HEK293T (cell line): ENCODE measurements around the gene ZNF208.

Experiments
- CTCF ChIA-PET: fragments of 350-600 bp; formaldehyde crosslinking; extraction: SDS; loops from one replicate; lab custom pipeline; 2021; ENCODE audit warnings: antibody characterized with exemption, inconsistent platforms; lab: Yijun Ruan, JAX
- POLR2A ChIA-PET: fragments of 350-600 bp; formaldehyde crosslinking; extraction: SDS; loops from one replicate; lab custom pipeline; 2020; ENCODE audit warnings: antibody characterized with exemption, inconsistent platforms; lab: Yijun Ruan, JAX
- DNase-seq: peaks from one replicate; pipeline ENCODE4 v3.0.0; 2012; ENCODE audit warnings: mixed read lengths; ENCODE audit errors: extremely low spot score
- ARNT ChIP-seq: fragments of 450-650 bp; IDR thresholded peaks from 2 replicates; pipeline ENCODE4 v1.6.1; 2017; ENCODE audit warnings: mild to moderate bottlenecking
- BHLHE40 ChIP-seq: fragments of 450-650 bp; IDR thresholded peaks from 2 replicates; pipeline ENCODE4 v1.6.1; 2016; ENCODE audit warnings: mild to moderate bottlenecking, moderate library complexity, borderline replicate concordance
- CTBP1 ChIP-seq: fragments of 450-650 bp; IDR thresholded peaks from 2 replicates; pipeline ENCODE4 v1.6.1; 2016; ENCODE audit warnings: borderline replicate concordance
- ELF4 ChIP-seq: fragments of 450-650 bp; IDR thresholded peaks from 2 replicates; pipeline ENCODE4 v1.6.1; 2017; ENCODE audit warnings: antibody characterized with exemption
- FOXA1 ChIP-seq: fragments of 450-650 bp; IDR thresholded peaks from 2 replicates; pipeline ENCODE4 v1.6.1; 2016; ENCODE audit warnings: mild to moderate bottlenecking
- FOXK2 ChIP-seq: fragments of 450-650 bp; IDR thresholded peaks from 2 replicates; pipeline ENCODE4 v1.6.1; 2016; ENCODE audit warnings: mild to moderate bottlenecking
- FOXM1 ChIP-seq: fragments of 450-650 bp; IDR thresholded peaks from 2 replicates; pipeline ENCODE4 v1.6.1; 2017; ENCODE audit warnings: mild to moderate bottlenecking, borderline replicate concordance
- HDGF ChIP-seq: fragments of 450-650 bp; IDR thresholded peaks from 2 replicates; pipeline ENCODE4 v1.6.1; 2017; ENCODE audit warnings: antibody characterized with exemption, borderline replicate concordance
- L3MBTL2 ChIP-seq: fragments of 450-650 bp; conservative IDR thresholded peaks from 2 replicates; pipeline ENCODE4 v1.6.1; 2016; ENCODE audit warnings: mild to moderate bottlenecking
- LEF1 ChIP-seq: fragments of 450-650 bp; IDR thresholded peaks from 2 replicates; pipeline ENCODE4 v1.6.1; 2017; ENCODE audit warnings: mild to moderate bottlenecking, borderline replicate concordance
- NFRKB ChIP-seq: fragments of 450-650 bp; IDR thresholded peaks from 2 replicates; pipeline ENCODE4 v1.6.1; 2016; ENCODE audit warnings: mild to moderate bottlenecking, moderate library complexity
- SP1 ChIP-seq: fragments of 450-650 bp; IDR thresholded peaks from 2 replicates; pipeline ENCODE4 v1.6.1; 2017
- SUZ12 ChIP-seq: fragments of 450-650 bp; IDR thresholded peaks from 2 replicates; pipeline ENCODE4 v1.6.1; 2016; ENCODE audit warnings: mild to moderate bottlenecking
- TARDBP ChIP-seq: fragments of 450-650 bp; IDR thresholded peaks from 2 replicates; pipeline ENCODE4 v1.6.1; 2016
- ZNF384 ChIP-seq: fragments of 450-650 bp; IDR thresholded peaks from 2 replicates; pipeline ENCODE4 v1.6.1; 2016
- TF ChIP-seq, protein P1 (sequence below): fragments of 450-650 bp; IDR thresholded peaks from 2 replicates; pipeline ENCODE4 v1.6.1; 2016

Gene ZNF208

DNA sequence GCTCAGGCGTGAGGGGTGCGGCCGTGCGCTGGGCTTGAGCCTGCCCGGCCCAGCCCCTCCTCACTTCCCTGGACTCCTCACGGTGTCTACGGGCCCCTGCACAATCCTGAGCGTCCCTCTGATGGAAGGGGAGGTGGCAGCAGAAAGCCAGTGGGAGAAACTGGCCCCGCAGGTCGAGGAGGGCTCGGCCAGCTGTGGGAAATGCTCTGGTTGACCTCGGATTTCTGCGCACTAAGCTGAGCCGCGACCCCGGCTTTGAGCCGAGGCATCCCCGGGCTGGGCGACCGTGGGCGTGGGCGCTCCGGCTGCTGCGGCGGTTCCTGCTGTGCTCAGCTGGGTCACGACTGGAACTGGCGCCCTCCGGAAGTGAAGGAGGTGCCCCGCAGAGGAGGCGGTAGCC, 70.1 kb downstream of the ZNF208 start:
- CTCF ChIA-PET: no interaction called here

DNA sequence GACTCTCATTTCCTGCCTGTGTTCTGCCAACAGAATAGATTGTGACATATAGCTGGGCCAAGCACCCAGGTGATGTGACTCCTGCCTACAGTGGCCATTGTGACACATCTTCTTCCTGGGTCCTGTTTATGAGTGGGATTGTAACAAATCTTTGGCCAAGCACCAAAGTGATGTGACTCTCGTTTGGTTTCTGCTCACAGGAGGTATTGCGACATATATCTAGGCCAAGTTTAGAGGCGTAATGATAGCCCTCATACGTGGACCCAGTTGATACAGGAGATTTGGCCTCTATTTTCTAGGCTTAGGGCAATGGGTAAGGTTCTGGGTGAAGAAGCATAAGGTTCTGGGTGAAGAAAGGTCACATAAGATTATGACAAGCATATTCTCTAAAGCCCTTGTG, 76.2 kb downstream of the ZNF208 start:
- POLR2A ChIA-PET: no interaction called here
- no peak for TF ChIP-seq LEF1
- TF ChIP-seq HDGF: no peak
- TF ChIP-seq, protein P1, sequence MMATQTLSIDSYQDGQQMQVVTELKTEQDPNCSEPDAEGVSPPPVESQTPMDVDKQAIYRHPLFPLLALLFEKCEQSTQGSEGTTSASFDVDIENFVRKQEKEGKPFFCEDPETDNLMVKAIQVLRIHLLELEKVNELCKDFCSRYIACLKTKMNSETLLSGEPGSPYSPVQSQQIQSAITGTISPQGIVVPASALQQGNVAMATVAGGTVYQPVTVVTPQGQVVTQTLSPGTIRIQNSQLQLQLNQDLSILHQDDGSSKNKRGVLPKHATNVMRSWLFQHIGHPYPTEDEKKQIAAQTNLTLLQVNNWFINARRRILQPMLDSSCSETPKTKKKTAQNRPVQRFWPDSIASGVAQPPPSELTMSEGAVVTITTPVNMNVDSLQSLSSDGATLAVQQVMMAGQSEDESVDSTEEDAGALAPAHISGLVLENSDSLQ: no peak
- no peak for TF ChIP-seq ZNF384
- TF ChIP-seq FOXK2: no peak
- TF ChIP-seq SUZ12: no peak
- TF ChIP-seq TARDBP: no peak
- no peak for TF ChIP-seq BHLHE40
- TF ChIP-seq SP1: no peak
- no peak for TF ChIP-seq NFRKB
- TF ChIP-seq CTBP1: no peak
- TF ChIP-seq ARNT: no peak
- no peak for TF ChIP-seq FOXM1
- TF ChIP-seq ELF4: no peak
- no peak for TF ChIP-seq FOXA1
- TF ChIP-seq L3MBTL2: no peak
- no peak for DNase-seq
- CTCF ChIA-PET: no interaction called here

More for the DNA sequence above, 70.1 kb downstream of the ZNF208 start:
- POLR2A ChIA-PET: no interaction called here
- no peak for DNase-seq
- no peak for TF ChIP-seq HDGF
- no peak for TF ChIP-seq SUZ12
- TF ChIP-seq FOXM1: no peak
- no peak for TF ChIP-seq CTBP1
- TF ChIP-seq, protein P1: no peak

DNA sequence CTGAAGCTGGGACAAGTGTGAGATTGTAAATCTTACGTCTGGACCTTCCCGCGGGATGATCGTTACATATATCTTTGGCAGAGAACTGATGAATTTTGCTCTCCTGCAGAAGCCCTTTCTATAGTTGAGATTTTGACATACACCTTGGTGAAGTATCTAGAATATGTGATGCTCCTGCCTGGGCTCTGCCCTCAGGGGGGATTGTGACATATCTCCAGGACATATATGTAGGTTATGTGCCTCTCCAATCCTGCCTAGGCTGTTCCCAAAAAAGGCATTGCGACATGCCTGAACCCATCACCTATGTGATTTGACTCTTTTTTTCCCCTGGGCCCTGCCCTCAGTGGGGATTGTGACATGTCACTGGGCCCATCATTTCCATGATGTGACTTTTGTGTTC, 76.6 kb downstream of the ZNF208 start:
- ChIA-PET CTCF (no interaction called here), POLR2A (no interaction called here)
- DNase-seq: no peak
- no peak for TF ChIP-seq HDGF
- TF ChIP-seq LEF1: no peak
- no peak for TF ChIP-seq FOXA1
- TF ChIP-seq, protein P1: no peak
- no peak for TF ChIP-seq FOXK2
- TF ChIP-seq SUZ12: no peak
- TF ChIP-seq NFRKB: no peak
- TF ChIP-seq TARDBP: no peak
- no peak for TF ChIP-seq FOXM1

DNA sequence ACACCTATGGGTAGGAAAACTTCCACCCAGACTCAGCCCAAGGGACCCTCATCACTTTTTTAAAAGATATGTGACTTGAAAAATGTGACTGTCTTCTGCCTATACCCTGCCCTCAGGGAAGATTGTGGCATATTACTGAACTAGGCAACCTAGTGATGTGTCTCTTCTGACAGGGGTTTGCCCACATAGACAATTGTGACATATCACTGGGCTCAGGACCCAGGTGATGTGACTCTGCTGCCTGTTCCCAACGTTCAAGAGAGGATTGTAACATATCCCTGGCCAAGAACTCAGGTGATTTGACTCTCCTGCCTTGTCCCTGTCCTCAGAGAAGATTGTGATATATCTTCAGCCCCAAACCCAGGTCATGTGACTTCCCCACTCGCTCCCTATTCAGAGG, 88.5 kb downstream of the ZNF208 start:
- TF ChIP-seq TARDBP (no peak), HDGF (no peak), LEF1 (no peak), FOXK2 (no peak), ZNF384 (no peak), NFRKB (no peak), FOXA1 (no peak), L3MBTL2 (no peak), SUZ12 (no peak), BHLHE40 (no peak)
- POLR2A ChIA-PET: no interaction called here
- DNase-seq: no peak
- CTCF ChIA-PET: no interaction called here

DNA sequence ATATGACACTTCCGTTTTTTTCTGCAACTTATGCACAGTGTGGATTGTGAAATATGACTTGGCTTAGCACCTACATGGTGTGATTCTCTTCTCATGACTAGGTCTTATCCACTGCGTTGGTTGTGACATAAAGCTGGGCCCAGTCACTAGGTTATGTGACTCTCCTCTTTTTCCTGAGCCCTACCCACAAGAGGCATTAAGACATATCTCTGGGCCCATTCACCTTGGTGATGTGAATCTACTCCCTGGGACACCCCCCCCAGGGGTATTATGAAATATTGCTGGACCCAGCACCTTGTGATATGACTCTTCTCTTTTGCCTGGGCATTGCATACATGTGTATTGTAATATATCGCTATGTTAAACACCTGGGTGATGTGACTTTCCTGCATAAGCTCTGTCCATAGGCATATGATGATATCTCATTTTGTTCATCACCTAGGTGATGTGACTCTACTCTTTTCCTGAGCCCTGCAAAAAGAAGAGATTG, 89.0 kb downstream of the ZNF208 start:
- DNase-seq: no peak
- POLR2A ChIA-PET: no interaction called here
- TF ChIP-seq, protein P1: no peak
- TF ChIP-seq L3MBTL2: no peak
- TF ChIP-seq FOXM1: no peak
- TF ChIP-seq SP1: no peak
- TF ChIP-seq ARNT: no peak
- no peak for TF ChIP-seq TARDBP
- TF ChIP-seq ELF4: no peak
- TF ChIP-seq HDGF: no peak
- TF ChIP-seq FOXK2: no peak
- TF ChIP-seq BHLHE40: no peak
- no peak for TF ChIP-seq SUZ12
- no peak for TF ChIP-seq FOXA1
- no peak for TF ChIP-seq NFRKB
- TF ChIP-seq CTBP1: no peak
- TF ChIP-seq LEF1: no peak
- no peak for TF ChIP-seq ZNF384
- CTCF ChIA-PET: no interaction called here

DNA sequence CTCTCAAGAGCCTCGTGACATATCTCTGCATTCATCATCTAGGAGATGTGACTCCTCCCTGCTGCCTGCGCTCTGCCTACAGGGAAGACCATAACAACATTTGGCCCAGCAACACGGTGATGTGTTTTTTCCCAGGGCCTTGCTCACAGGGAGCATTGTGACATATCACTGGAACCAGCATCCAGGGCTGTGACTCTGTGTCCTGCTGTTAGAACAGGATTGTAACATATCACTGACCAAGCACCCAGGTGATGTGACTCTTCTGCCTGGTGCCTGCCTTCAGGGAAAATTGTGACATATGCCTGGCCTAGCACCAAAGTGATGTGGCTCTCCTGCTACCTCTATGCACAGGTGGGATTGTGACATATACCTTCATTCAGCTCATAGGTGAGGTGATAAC, 95.3 kb downstream of the ZNF208 start:
- TF ChIP-seq HDGF (no peak), ELF4 (no peak), SUZ12 (no peak), BHLHE40 (no peak), CTBP1 (no peak), SP1 (no peak), NFRKB (no peak), ZNF384 (no peak), FOXK2 (no peak), TARDBP (no peak), FOXA1 (no peak)
- TF ChIP-seq, protein P1: no peak
- no peak for DNase-seq
- ChIA-PET CTCF (no interaction called here), POLR2A (no interaction called here)
